Measurements from ENCODE around the gene SLC47A1.

The SLC47A1 gene

DNA sequence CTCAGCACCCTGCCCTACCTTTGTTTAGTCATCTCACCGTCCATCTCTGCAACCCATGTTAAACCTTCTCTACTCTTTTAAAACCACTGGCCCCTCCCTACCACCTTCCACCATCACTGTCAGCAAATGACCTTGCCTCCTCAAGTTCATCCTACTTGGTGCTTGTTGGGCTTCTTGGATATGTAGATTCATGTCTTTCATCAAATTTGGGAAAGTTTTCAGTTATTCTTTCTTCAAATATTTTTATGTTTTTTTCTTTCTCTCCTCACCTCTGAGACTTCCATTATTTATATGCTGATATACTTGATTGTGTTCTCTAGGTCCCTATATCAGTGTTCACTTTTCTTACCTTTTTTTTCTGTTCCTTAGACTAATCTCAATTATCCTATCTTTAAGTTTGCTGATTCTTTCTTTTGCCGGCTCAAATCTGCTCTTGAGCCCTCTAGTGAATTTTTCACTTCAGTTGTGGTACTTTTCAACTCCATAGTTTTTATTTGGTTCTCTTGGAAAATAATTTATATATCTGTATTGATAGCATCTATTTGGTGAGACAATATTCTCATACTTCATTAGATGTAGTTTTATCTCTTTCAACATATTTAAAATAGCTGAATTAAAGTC lies 86.2 kb downstream of the SLC47A1 start:
- Histone ChIP-seq H3K9ac (ENCODE audit: low read depth, low read length, poor library complexity, severe bottlenecking) (no peak overlapping the region), H3K9me3 (ENCODE audit: insufficient read depth, low read depth, low read length) (peaks cover 13% of the 10 kb centered on the region; the same call in 1 of the 2 replicates), H4K20me1 (ENCODE audit: insufficient read depth, low read length, poor library complexity, severe bottlenecking) (no peaks in the 10 kb centered on the region), H3K4me1 (ENCODE audit: insufficient read depth, low read length, poor library complexity, severe bottlenecking) (no peaks in the 10 kb centered on the region), H3K27me3 (ENCODE audit: insufficient read depth, low read length, poor library complexity, severe bottlenecking) (no peaks in the 10 kb centered on the region), H3K79me2 (ENCODE audit: insufficient read depth, low read length) (no peaks in the 10 kb centered on the region), H3K4me3 (ENCODE audit: low read length, poor library complexity, severe bottlenecking) (no peak overlapping the region), H3K36me3 (ENCODE audit: insufficient read depth, low read length) (no peaks in the 10 kb centered on the region), H3F3A (ENCODE audit: low read depth) (no peaks in the 10 kb centered on the region), H2AFZ (ENCODE audit: low read length) (no peak overlapping the region), H3K9me2 (replicated peaks; ENCODE audit: low read depth, low read length) (no peaks in the 10 kb centered on the region), H3K4me2 (ENCODE audit: low read depth, low read length, poor library complexity, severe bottlenecking) (no peak overlapping the region)
- TF ChIP-seq, protein P1, sequence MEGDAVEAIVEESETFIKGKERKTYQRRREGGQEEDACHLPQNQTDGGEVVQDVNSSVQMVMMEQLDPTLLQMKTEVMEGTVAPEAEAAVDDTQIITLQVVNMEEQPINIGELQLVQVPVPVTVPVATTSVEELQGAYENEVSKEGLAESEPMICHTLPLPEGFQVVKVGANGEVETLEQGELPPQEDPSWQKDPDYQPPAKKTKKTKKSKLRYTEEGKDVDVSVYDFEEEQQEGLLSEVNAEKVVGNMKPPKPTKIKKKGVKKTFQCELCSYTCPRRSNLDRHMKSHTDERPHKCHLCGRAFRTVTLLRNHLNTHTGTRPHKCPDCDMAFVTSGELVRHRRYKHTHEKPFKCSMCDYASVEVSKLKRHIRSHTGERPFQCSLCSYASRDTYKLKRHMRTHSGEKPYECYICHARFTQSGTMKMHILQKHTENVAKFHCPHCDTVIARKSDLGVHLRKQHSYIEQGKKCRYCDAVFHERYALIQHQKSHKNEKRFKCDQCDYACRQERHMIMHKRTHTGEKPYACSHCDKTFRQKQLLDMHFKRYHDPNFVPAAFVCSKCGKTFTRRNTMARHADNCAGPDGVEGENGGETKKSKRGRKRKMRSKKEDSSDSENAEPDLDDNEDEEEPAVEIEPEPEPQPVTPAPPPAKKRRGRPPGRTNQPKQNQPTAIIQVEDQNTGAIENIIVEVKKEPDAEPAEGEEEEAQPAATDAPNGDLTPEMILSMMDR (conservative IDR thresholded peaks at IDR 0.05; ENCODE audit: low read length): no peak
- no peak for TF ChIP-seq EZH2phosphoT487 (IDR thresholded peaks at IDR 0.05; ENCODE audit: borderline replicate concordance)

DNA sequence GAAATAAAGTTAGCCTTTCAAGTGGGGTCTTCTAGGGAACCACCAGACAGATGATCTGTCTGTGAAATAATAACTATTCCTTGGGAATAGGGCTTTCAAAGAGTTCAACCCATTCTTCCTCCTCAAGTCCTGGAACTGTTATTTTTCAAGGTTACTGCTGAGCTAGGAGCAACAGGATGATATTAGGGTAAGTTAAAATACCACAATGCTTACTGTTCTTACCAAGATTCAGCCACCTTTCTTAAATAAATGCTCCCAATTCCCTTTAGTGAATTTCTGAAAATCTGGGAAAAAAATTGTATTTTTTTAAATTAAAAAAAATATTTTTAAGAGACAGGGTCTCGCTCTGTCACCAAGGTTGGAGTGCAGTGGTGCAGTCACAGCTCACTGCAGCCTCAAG lies 88.0 kb downstream of the SLC47A1 start:
- Histone ChIP-seq H3F3A (ENCODE audit: low read depth) (no peaks in the 10 kb centered on the region), H3K9me2 (replicated peaks; ENCODE audit: low read depth, low read length) (no peaks in the 10 kb centered on the region), H4K20me1 (ENCODE audit: insufficient read depth, low read length, poor library complexity, severe bottlenecking) (no peaks in the 10 kb centered on the region), H2AFZ (ENCODE audit: low read length) (no peak overlapping the region), H3K9me3 (ENCODE audit: insufficient read depth, low read depth, low read length) (peaks cover 13% of the 10 kb centered on the region; the same call in 1 of the 2 replicates), H3K27me3 (ENCODE audit: insufficient read depth, low read length, poor library complexity, severe bottlenecking) (no peaks in the 10 kb centered on the region), H3K4me2 (ENCODE audit: low read depth, low read length, poor library complexity, severe bottlenecking) (no peak overlapping the region), H3K36me3 (ENCODE audit: insufficient read depth, low read length) (no peaks in the 10 kb centered on the region), H3K79me2 (ENCODE audit: insufficient read depth, low read length) (no peaks in the 10 kb centered on the region), H3K4me1 (ENCODE audit: insufficient read depth, low read length, poor library complexity, severe bottlenecking) (no peaks in the 10 kb centered on the region), H3K4me3 (ENCODE audit: low read length, poor library complexity, severe bottlenecking) (no peak overlapping the region), H3K9ac (ENCODE audit: low read depth, low read length, poor library complexity, severe bottlenecking) (no peak overlapping the region)
- no peak for TF ChIP-seq EZH2phosphoT487 (IDR thresholded peaks at IDR 0.05; ENCODE audit: borderline replicate concordance)
- TF ChIP-seq, protein P1 (conservative IDR thresholded peaks at IDR 0.05; ENCODE audit: low read length): no peak

DNA sequence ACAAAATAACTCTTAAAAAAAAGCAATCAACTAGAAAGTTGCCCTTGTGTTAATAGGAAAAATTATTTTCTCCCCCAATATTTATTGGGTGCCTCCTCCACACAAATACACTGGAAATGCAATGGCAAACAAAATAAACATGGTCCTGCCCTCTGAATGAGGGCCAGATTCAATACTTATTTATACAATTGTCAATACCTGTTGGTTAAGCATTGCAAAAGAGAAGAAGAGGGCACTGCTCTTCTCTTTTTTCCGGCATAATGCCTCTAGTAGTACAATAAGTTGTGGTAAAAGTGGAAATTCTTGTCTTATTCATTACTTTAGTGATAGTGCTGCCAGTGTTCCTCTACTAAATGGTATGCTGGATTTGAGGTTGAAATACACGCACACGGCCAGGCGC lies 92.4 kb downstream of the SLC47A1 start:
- no peaks in the 10 kb centered on the region for H4K20me1 ChIP-seq (ENCODE audit: insufficient read depth, low read length, poor library complexity, severe bottlenecking)
- H3K36me3 ChIP-seq (ENCODE audit: insufficient read depth, low read length): no peaks in the 10 kb centered on the region
- no peak overlapping the region for H3K4me3 ChIP-seq (ENCODE audit: low read length, poor library complexity, severe bottlenecking)
- H3K79me2 ChIP-seq (ENCODE audit: insufficient read depth, low read length): no peaks in the 10 kb centered on the region
- no peaks in the 10 kb centered on the region for H3F3A ChIP-seq (ENCODE audit: low read depth)
- no peak overlapping the region for H3K9ac ChIP-seq (ENCODE audit: low read depth, low read length, poor library complexity, severe bottlenecking)
- no peaks in the 10 kb centered on the region for H3K9me3 ChIP-seq (ENCODE audit: insufficient read depth, low read depth, low read length)
- H3K4me1 ChIP-seq (ENCODE audit: insufficient read depth, low read length, poor library complexity, severe bottlenecking): no peaks in the 10 kb centered on the region
- H3K4me2 ChIP-seq (ENCODE audit: low read depth, low read length, poor library complexity, severe bottlenecking): no peak overlapping the region
- no peak for TF ChIP-seq EZH2phosphoT487 (IDR thresholded peaks at IDR 0.05; ENCODE audit: borderline replicate concordance)
- TF ChIP-seq, protein P1 (conservative IDR thresholded peaks at IDR 0.05; ENCODE audit: low read length): no peak
- H2AFZ ChIP-seq (ENCODE audit: low read length): no peak overlapping the region
- H3K9me2 ChIP-seq (replicated peaks; ENCODE audit: low read depth, low read length): no peaks in the 10 kb centered on the region
- no peaks in the 10 kb centered on the region for H3K27me3 ChIP-seq (ENCODE audit: insufficient read depth, low read length, poor library complexity, severe bottlenecking)

All from Loucy (cell line).